Measurements from ENCODE around the gene CPE.

The CPE gene

GRCh38 chr4:165418073-165418472 lies 39.3 kb downstream of the CPE start:
- Histone ChIP-seq H4K91ac (ENCODE audit: low read depth, low read length, poor library complexity) (no peak overlapping the region), H2BK120ac (ENCODE audit: low read depth, low read length) (no peak overlapping the region), H3K18ac (ENCODE audit: low read length) (no peak overlapping the region), H2AFZ (ENCODE audit: low read length) (peak overlapping the region; percentile 47), H2BK15ac (ENCODE audit: low read length) (no peak overlapping the region), H3K27ac (replicated peaks; ENCODE audit: low read length) (no peak overlapping the region), H3K4me3 (ENCODE audit: low read length in 2 of 2) (no peak overlapping the region), H3K4me1 (ENCODE audit: control insufficient read depth in 2 of 2, insufficient read depth in 1 of 2, low read depth in 1 of 2, low read length in 2 of 2) (peaks cover 0 to 2% of the 10 kb centered on the region in 2 donors), H2BK5ac (ENCODE audit: low read length) (no peak overlapping the region), H3K9ac (ENCODE audit: low read depth, low read length, poor library complexity) (no peak overlapping the region), H2AK5ac (ENCODE audit: low read depth, low read length) (no peak overlapping the region), H3K14ac (ENCODE audit: low read length) (no peak overlapping the region), H4K8ac (ENCODE audit: low read depth, low read length) (no peak overlapping the region), H3K36me3 (replicated peaks in 1 of 2; ENCODE audit: control insufficient read depth in 2 of 2, insufficient read depth in 2 of 2, low read length in 2 of 2) (no peaks in the 10 kb centered on the region), H3K27me3 (ENCODE audit: control insufficient read depth in 3 of 3, insufficient read depth in 3 of 3, low read depth in 1 of 3, low read length in 3 of 3) (no peaks in the 10 kb centered on the region), H3K4ac (ENCODE audit: low read length) (no peak overlapping the region), H3K79me1 (ENCODE audit: low read depth, low read length) (no peaks in the 10 kb centered on the region), H3K9me3 (replicated peaks in 1 of 2; ENCODE audit: control insufficient read depth in 2 of 2, insufficient read depth in 1 of 2, low read depth in 1 of 2, low read length in 2 of 2) (no peaks in the 10 kb centered on the region), H3K23ac (ENCODE audit: low read depth, low read length, poor library complexity) (no peak overlapping the region), H3K4me2 (ENCODE audit: insufficient read depth, low read length, poor library complexity, severe bottlenecking) (no peak overlapping the region), H2BK12ac (ENCODE audit: low read length) (no peak overlapping the region)
- WGBS, 2 donors (ENCODE audit: extremely low coverage in 2 of 2, insufficient read length in 2 of 2, insufficient replicate concordance in 1 of 2), result no CpG with 5 or more reads among the region's 1 CpG
- DNase-seq (ENCODE audit: low spot score), result no peak

- H3K27me3 ChIP-seq (ENCODE audit: control insufficient read depth in 3 of 3, insufficient read depth in 3 of 3, low read depth in 1 of 3, low read length in 3 of 3), result no peaks in the 10 kb centered on the region
- no peak for DNase-seq (ENCODE audit: low spot score)
- no peak overlapping the region for H2BK5ac ChIP-seq (ENCODE audit: low read length)
Observed at GRCh38 chr4:165425629-165426028, 46.8 kb downstream of the CPE start.

GRCh38 chr4:165426331-165426730 lies 47.5 kb downstream of the CPE start:
- Histone ChIP-seq H2BK5ac (ENCODE audit: low read length) (no peak overlapping the region), H3K36me3 (replicated peaks in 1 of 2; ENCODE audit: control insufficient read depth in 2 of 2, insufficient read depth in 2 of 2, low read length in 2 of 2) (no peaks in the 10 kb centered on the region), H2BK12ac (ENCODE audit: low read length) (no peak overlapping the region), H3K9me3 (replicated peaks in 1 of 2; ENCODE audit: control insufficient read depth in 2 of 2, insufficient read depth in 1 of 2, low read depth in 1 of 2, low read length in 2 of 2) (peaks cover 5 to 9% of the 10 kb centered on the region in 2 donors), H2BK15ac (ENCODE audit: low read length) (no peak overlapping the region), H2AK5ac (ENCODE audit: low read depth, low read length) (no peak overlapping the region), H3K27me3 (ENCODE audit: control insufficient read depth in 3 of 3, insufficient read depth in 3 of 3, low read depth in 1 of 3, low read length in 3 of 3) (no peaks in the 10 kb centered on the region), H3K79me1 (ENCODE audit: low read depth, low read length) (no peaks in the 10 kb centered on the region), H3K9ac (ENCODE audit: low read depth, low read length, poor library complexity) (no peak overlapping the region), H3K4me1 (ENCODE audit: control insufficient read depth in 2 of 2, insufficient read depth in 1 of 2, low read depth in 1 of 2, low read length in 2 of 2) (no peaks in the 10 kb centered on the region), H3K23ac (ENCODE audit: low read depth, low read length, poor library complexity) (no peak overlapping the region), H3K4me2 (ENCODE audit: insufficient read depth, low read length, poor library complexity, severe bottlenecking) (no peak overlapping the region), H2AFZ (ENCODE audit: low read length) (no peak overlapping the region), H3K4me3 (ENCODE audit: low read length in 2 of 2) (no peak overlapping the region), H3K4ac (ENCODE audit: low read length) (no peak overlapping the region), H2BK120ac (ENCODE audit: low read depth, low read length) (no peak overlapping the region), H3K27ac (replicated peaks; ENCODE audit: low read length) (no peak overlapping the region), H3K14ac (ENCODE audit: low read length) (no peak overlapping the region), H4K8ac (ENCODE audit: low read depth, low read length) (no peak overlapping the region), H4K91ac (ENCODE audit: low read depth, low read length, poor library complexity) (no peak overlapping the region), H3K18ac (ENCODE audit: low read length) (no peak overlapping the region)
- WGBS, 2 donors (ENCODE audit: extremely low coverage in 2 of 2, insufficient read length in 2 of 2, insufficient replicate concordance in 1 of 2), result no CpG with 5 or more reads among the region's 1 CpG
- no peak for DNase-seq (ENCODE audit: low spot score)

More at GRCh38 chr4:165425629-165426028, 46.8 kb downstream of the CPE start:
- Histone ChIP-seq H3K79me1 (ENCODE audit: low read depth, low read length) (no peaks in the 10 kb centered on the region), H3K14ac (ENCODE audit: low read length) (no peak overlapping the region), H3K4me1 (ENCODE audit: control insufficient read depth in 2 of 2, insufficient read depth in 1 of 2, low read depth in 1 of 2, low read length in 2 of 2) (no peaks in the 10 kb centered on the region), H3K4ac (ENCODE audit: low read length) (no peak overlapping the region), H3K27ac (replicated peaks; ENCODE audit: low read length) (no peak overlapping the region), H4K91ac (ENCODE audit: low read depth, low read length, poor library complexity) (no peak overlapping the region), H2AFZ (ENCODE audit: low read length) (no peak overlapping the region), H2BK12ac (ENCODE audit: low read length) (no peak overlapping the region), H3K9ac (ENCODE audit: low read depth, low read length, poor library complexity) (no peak overlapping the region), H4K8ac (ENCODE audit: low read depth, low read length) (peak overlapping the region; percentile 82), H3K18ac (ENCODE audit: low read length) (no peak overlapping the region), H3K36me3 (replicated peaks in 1 of 2; ENCODE audit: control insufficient read depth in 2 of 2, insufficient read depth in 2 of 2, low read length in 2 of 2) (no peaks in the 10 kb centered on the region), H3K9me3 (replicated peaks in 1 of 2; ENCODE audit: control insufficient read depth in 2 of 2, insufficient read depth in 1 of 2, low read depth in 1 of 2, low read length in 2 of 2) (peaks cover 5 to 9% of the 10 kb centered on the region in 2 donors), H2BK120ac (ENCODE audit: low read depth, low read length) (no peak overlapping the region), H3K4me3 (ENCODE audit: low read length in 2 of 2) (no peak overlapping the region), H3K23ac (ENCODE audit: low read depth, low read length, poor library complexity) (no peak overlapping the region), H2BK15ac (ENCODE audit: low read length) (no peak overlapping the region), H2AK5ac (ENCODE audit: low read depth, low read length) (no peak overlapping the region), H3K4me2 (ENCODE audit: insufficient read depth, low read length, poor library complexity, severe bottlenecking) (no peak overlapping the region)

GRCh38 chr4:165426823-165427222 lies 48.0 kb downstream of the CPE start:
- no peak overlapping the region for H2BK5ac ChIP-seq (ENCODE audit: low read length)
- H3K27ac ChIP-seq (replicated peaks; ENCODE audit: low read length), result no peak overlapping the region
- no peak overlapping the region for H2BK15ac ChIP-seq (ENCODE audit: low read length)
- no peak overlapping the region for H2AFZ ChIP-seq (ENCODE audit: low read length)
- no peaks in the 10 kb centered on the region for H3K4me1 ChIP-seq (ENCODE audit: control insufficient read depth in 2 of 2, insufficient read depth in 1 of 2, low read depth in 1 of 2, low read length in 2 of 2)
- H3K4me2 ChIP-seq (ENCODE audit: insufficient read depth, low read length, poor library complexity, severe bottlenecking), result no peak overlapping the region
- no CpG with 5 or more reads among the region's 3 CpGs for WGBS, 2 donors (ENCODE audit: extremely low coverage in 2 of 2, insufficient read length in 2 of 2, insufficient replicate concordance in 1 of 2)
- no peaks in the 10 kb centered on the region for H3K36me3 ChIP-seq (replicated peaks in 1 of 2; ENCODE audit: control insufficient read depth in 2 of 2, insufficient read depth in 2 of 2, low read length in 2 of 2)
- H3K14ac ChIP-seq (ENCODE audit: low read length), result no peak overlapping the region
- no peak overlapping the region for H3K23ac ChIP-seq (ENCODE audit: low read depth, low read length, poor library complexity)
- no peak overlapping the region for H3K9ac ChIP-seq (ENCODE audit: low read depth, low read length, poor library complexity)
- H2AK5ac ChIP-seq (ENCODE audit: low read depth, low read length), result no peak overlapping the region
- H3K4ac ChIP-seq (ENCODE audit: low read length), result no peak overlapping the region
- H2BK12ac ChIP-seq (ENCODE audit: low read length), result no peak overlapping the region
- H3K4me3 ChIP-seq (ENCODE audit: low read length in 2 of 2), result no peak overlapping the region
- H3K9me3 ChIP-seq (replicated peaks in 1 of 2; ENCODE audit: control insufficient read depth in 2 of 2, insufficient read depth in 1 of 2, low read depth in 1 of 2, low read length in 2 of 2), result peaks cover 5 to 9% of the 10 kb centered on the region in 2 donors
- no peak overlapping the region for H4K91ac ChIP-seq (ENCODE audit: low read depth, low read length, poor library complexity)
- H4K8ac ChIP-seq (ENCODE audit: low read depth, low read length), result no peak overlapping the region
- no peak overlapping the region for H2BK120ac ChIP-seq (ENCODE audit: low read depth, low read length)
- no peak overlapping the region for H3K18ac ChIP-seq (ENCODE audit: low read length)
- H3K79me1 ChIP-seq (ENCODE audit: low read depth, low read length), result no peaks in the 10 kb centered on the region
- no peak for DNase-seq (ENCODE audit: low spot score)
- H3K27me3 ChIP-seq (ENCODE audit: control insufficient read depth in 3 of 3, insufficient read depth in 3 of 3, low read depth in 1 of 3, low read length in 3 of 3), result no peaks in the 10 kb centered on the region
